Nephron (organoid): Measurements from ENCODE around the gene SELENOI.

Experiments used
- H3K27ac Mint-ChIP-seq, 3 experiments: 2 replicates each; pipeline ENCODE4 v1.8.0; 2020; ENCODE audit warnings: mixed read lengths in 3 of 3, mild to moderate bottlenecking in 2 of 3, moderate library complexity in 1 of 3
- H3K27me3 Mint-ChIP-seq: 2 replicates; pipeline ENCODE4 v1.8.0; 2021; ENCODE audit warnings: low read depth, mild to moderate bottlenecking, moderate library complexity, mixed read lengths
- H3K36me3 Mint-ChIP-seq: 2 replicates; pipeline ENCODE4 v1.8.0; 2020; ENCODE audit warnings: low read depth, mixed read lengths
- H3K4me1 Mint-ChIP-seq: 2 replicates; pipeline ENCODE4 v1.8.0; 2020; ENCODE audit warnings: mixed read lengths
- H3K4me3 Mint-ChIP-seq, 3 experiments: 2 replicates each; pipeline ENCODE4 v1.8.0; 2020; ENCODE audit warnings: mild to moderate bottlenecking in 3 of 3, mixed read lengths in 3 of 3, moderate library complexity in 2 of 3
- H3K9me3 Mint-ChIP-seq: 2 replicates; pipeline ENCODE4 v1.8.0; 2020; ENCODE audit warnings: mixed read lengths
- TF ChIP-seq, protein P1 (sequence below), 3 experiments: fragments of 200-600 bp; sonication (generic); IDR thresholded peaks; one replicate each; pipeline ENCODE4 v1.5.0; 2021; ENCODE audit warnings: antibody characterized with exemption in 3 of 3; ENCODE audit not compliant: unreplicated experiment in 3 of 3

The SELENOI gene

DNA sequence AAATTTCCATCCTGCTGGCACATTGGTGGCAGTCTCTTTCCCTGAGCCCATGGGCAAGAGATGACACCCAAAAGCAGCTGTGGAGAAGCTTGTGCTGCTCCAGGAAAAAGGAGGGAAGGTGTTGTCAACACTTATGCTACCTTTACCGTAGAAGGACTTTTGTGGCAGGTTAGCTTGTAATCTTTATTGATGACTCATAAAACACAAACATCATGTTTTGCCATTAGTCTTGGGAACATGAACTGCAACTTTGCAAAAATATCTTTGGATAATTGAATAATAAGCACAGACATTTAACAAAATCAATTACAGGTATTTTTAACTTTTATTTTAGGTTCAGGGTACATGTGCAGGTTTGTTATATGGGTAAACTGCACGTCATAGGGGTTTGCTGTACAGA is 89.2 kb downstream of the SELENOI start:
- TF ChIP-seq, protein P1, sequence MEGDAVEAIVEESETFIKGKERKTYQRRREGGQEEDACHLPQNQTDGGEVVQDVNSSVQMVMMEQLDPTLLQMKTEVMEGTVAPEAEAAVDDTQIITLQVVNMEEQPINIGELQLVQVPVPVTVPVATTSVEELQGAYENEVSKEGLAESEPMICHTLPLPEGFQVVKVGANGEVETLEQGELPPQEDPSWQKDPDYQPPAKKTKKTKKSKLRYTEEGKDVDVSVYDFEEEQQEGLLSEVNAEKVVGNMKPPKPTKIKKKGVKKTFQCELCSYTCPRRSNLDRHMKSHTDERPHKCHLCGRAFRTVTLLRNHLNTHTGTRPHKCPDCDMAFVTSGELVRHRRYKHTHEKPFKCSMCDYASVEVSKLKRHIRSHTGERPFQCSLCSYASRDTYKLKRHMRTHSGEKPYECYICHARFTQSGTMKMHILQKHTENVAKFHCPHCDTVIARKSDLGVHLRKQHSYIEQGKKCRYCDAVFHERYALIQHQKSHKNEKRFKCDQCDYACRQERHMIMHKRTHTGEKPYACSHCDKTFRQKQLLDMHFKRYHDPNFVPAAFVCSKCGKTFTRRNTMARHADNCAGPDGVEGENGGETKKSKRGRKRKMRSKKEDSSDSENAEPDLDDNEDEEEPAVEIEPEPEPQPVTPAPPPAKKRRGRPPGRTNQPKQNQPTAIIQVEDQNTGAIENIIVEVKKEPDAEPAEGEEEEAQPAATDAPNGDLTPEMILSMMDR (IDR thresholded peaks at IDR 0.05; ENCODE audit: unreplicated experiment in 3 of 3) = no peak
- no peaks in the 10 kb centered on the region for H3K27me3 Mint-ChIP-seq
- no peaks in the 10 kb centered on the region for H3K9me3 Mint-ChIP-seq
- peaks cover 28% of the 10 kb centered on the region for H3K4me1 Mint-ChIP-seq
- H3K27ac Mint-ChIP-seq = no peak overlapping the region
- H3K4me3 Mint-ChIP-seq = no peak overlapping the region
- H3K36me3 Mint-ChIP-seq = no peaks in the 10 kb centered on the region

DNA sequence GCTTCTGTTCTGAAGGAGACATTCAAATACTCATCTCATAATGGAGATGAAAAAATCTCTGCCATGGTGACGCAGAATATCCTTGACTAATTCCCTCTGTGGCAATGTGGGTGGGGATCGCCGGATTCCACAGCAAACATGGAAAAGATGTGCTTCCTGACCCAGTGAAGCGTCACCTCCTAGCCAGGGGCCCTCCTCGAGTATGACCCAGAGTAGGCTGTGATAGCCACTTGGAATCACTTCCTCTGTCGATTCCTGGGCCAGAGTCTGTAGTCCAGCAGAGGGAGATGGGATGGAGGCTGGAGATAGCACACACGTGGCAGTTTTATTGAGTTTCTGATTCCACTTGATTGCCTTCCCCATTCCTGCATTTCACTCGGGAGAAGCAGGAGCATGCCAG is 92.6 kb downstream of the SELENOI start:
- Mint-ChIP-seq H3K4me1 (peaks cover 3% of the 10 kb centered on the region), H3K9me3 (no peaks in the 10 kb centered on the region), H3K4me3 (no peak overlapping the region), H3K27ac (no peak overlapping the region), H3K36me3 (no peaks in the 10 kb centered on the region), H3K27me3 (no peaks in the 10 kb centered on the region)
- TF ChIP-seq, protein P1 (IDR thresholded peaks at IDR 0.05; ENCODE audit: unreplicated experiment in 3 of 3) = no peak

DNA sequence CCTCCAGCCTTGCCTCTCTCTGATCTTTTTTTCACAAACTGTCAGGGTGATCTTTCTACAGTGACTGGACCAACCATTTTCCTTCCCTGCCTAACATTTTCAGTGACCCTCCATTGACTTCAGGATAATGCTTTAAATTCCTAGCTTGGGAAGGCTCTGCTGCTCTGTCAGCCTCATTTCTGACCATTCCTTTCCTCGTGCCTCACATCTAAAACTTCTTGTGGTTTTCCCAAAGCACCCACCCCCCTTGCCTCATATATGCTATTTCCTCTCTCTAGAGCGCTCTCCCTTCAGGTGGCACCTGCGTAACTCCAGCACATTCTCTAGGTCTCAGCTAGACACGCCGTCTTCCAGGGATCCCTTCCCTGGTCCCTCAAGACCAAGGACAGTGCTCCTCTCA is 93.0 kb downstream of the SELENOI start:
- no peaks in the 10 kb centered on the region for H3K9me3 Mint-ChIP-seq
- TF ChIP-seq, protein P1 (IDR thresholded peaks at IDR 0.05; ENCODE audit: unreplicated experiment in 3 of 3) = no peak

DNA sequence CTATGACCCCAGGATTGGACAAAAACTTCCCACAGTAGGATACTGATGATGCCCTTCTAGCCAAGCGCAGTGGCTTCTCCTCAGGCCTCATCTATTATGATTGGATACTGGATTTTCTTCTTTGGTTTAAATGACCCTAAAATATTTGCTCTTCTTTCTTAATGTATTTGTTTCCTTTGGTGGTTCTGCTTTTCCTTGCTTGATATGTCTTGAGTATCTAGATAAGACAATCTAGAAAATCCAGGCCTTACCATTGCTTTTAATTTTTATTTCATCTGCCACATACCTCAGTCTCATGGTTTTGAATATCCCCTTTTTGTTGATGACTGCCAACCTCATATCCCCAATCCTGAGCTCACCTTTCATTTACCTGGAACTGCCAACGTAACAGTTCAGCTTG is 96.4 kb downstream of the SELENOI start:
- H3K27me3 Mint-ChIP-seq = peaks cover 7% of the 10 kb centered on the region
- TF ChIP-seq, protein P1 (IDR thresholded peaks at IDR 0.05; ENCODE audit: unreplicated experiment in 3 of 3) = no peak

More for the DNA sequence above, 93.0 kb downstream of the SELENOI start:
- H3K27me3 Mint-ChIP-seq = no peaks in the 10 kb centered on the region
- no peak overlapping the region for H3K4me3 Mint-ChIP-seq
- no peaks in the 10 kb centered on the region for H3K4me1 Mint-ChIP-seq
- H3K27ac Mint-ChIP-seq = no peak overlapping the region
- no peaks in the 10 kb centered on the region for H3K36me3 Mint-ChIP-seq

DNA sequence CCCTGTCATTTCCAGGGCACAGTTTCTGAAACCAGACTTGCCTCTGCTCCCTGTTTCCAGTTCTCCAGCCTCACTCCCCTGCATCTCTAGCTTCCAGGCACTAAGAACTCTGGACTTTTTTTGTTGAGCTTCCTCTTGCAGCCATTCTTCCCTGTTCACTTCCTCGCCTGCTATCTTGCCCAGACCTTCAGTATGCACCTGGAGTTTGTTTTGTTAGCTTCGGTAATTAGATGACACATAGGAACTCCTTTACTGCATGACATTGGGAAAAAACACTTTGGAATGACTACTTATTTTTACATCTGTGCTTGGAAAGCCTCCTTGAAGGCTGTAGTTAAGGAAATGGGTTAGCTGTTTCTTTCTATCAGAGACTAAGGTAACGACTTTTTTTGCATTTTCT is 96.8 kb downstream of the SELENOI start:
- H3K27me3 Mint-ChIP-seq = peaks cover 7% of the 10 kb centered on the region
- no peak overlapping the region for H3K27ac Mint-ChIP-seq
- H3K4me1 Mint-ChIP-seq = no peaks in the 10 kb centered on the region
- no peak overlapping the region for H3K4me3 Mint-ChIP-seq
- no peaks in the 10 kb centered on the region for H3K9me3 Mint-ChIP-seq
- TF ChIP-seq, protein P1 (IDR thresholded peaks at IDR 0.05; ENCODE audit: unreplicated experiment in 3 of 3) = no peak
- no peaks in the 10 kb centered on the region for H3K36me3 Mint-ChIP-seq

More for the DNA sequence above, 96.4 kb downstream of the SELENOI start:
- Mint-ChIP-seq H3K36me3 (no peaks in the 10 kb centered on the region), H3K27ac (no peak overlapping the region), H3K9me3 (no peaks in the 10 kb centered on the region), H3K4me3 (no peak overlapping the region), H3K4me1 (no peaks in the 10 kb centered on the region)

DNA sequence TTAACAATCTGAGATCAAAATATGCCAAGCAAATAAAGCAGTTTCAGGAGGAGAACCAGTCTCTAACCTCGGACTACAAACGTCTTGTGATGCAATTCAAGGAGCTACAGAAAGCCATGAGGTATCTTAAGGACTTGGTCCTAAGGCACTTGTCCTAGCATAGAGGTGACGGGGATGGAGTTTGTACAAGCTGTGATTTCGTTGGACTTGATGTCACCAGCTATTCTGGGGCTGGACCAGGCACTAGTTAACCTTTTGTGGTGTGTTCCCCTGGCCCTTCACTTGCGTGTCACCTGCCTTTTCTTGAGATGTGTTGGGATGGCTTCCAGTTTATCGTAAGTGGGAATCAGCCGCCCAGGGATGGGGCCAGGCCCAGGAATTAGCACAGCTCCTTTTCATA is 98.3 kb downstream of the SELENOI start:
- H3K36me3 Mint-ChIP-seq = no peaks in the 10 kb centered on the region
- H3K27ac Mint-ChIP-seq = no peak overlapping the region
- no peaks in the 10 kb centered on the region for H3K9me3 Mint-ChIP-seq
- peaks cover 7% of the 10 kb centered on the region for H3K27me3 Mint-ChIP-seq
- TF ChIP-seq, protein P1 (IDR thresholded peaks at IDR 0.05; ENCODE audit: unreplicated experiment in 3 of 3) = no peak
- no peak overlapping the region for H3K4me3 Mint-ChIP-seq
- no peaks in the 10 kb centered on the region for H3K4me1 Mint-ChIP-seq
